ENCODE measurements around the gene TMEM115. TPM values are rescaled to one million over a fixed set of nuclear protein-coding genes. Genes with fewer than 3 reads are reported as not detected.

The TMEM115 gene
- total and polyA plus RNA-seq, 3 donors from 2014 or later, result 37.6 to 72.4 (median 63.2) TPM

- DNase-seq, result no peak
- Histone ChIP-seq H3K27ac (no peak overlapping the region), H3K4me1 (no peaks in the 10 kb centered on the region), H3K27me3 (no peaks in the 10 kb centered on the region), H3K36me3 (ENCODE audit: low read depth, missing control alignments) (no peaks in the 10 kb centered on the region), H3K4me3 (no peak overlapping the region), H3K9me3 (no peaks in the 10 kb centered on the region)
- no peak for TF ChIP-seq CTCF (IDR thresholded peaks at IDR 0.05)
- WGBS, 2 donors, result 52 to 56% methylated on average over 5 of the region's 5 CpGs
- intact Hi-C loops (cut with DNase I; ENCODE audit: low total_unique reads), result no loop called here
Observed at GRCh38 chr3:50401978-50402595, 42.8 kb upstream of the TMEM115 start.

- 94% methylated on average over 7 to 10 of the region's 10 CpGs for WGBS, 2 donors
- intact Hi-C loops (cut with DNase I; ENCODE audit: low total_unique reads), result no loop called here
Observed at GRCh38 chr3:50396502-50396901, 37.2 kb upstream of the TMEM115 start.

GRCh38 chr3:50395070-50395860 lies 35.9 kb upstream of the TMEM115 start:
- DNase-seq, result no peak
- Histone ChIP-seq H3K9me3 (no peaks in the 10 kb centered on the region), H3K4me1 (peaks cover 6% of the 10 kb centered on the region), H3K4me3 (no peak overlapping the region), H3K36me3 (ENCODE audit: low read depth, missing control alignments) (no peaks in the 10 kb centered on the region), H3K27ac (no peak overlapping the region), H3K27me3 (no peaks in the 10 kb centered on the region)
- 82 to 85% methylated on average over 7 to 10 of the region's 10 CpGs for WGBS, 2 donors
- intact Hi-C loops (cut with DNase I; ENCODE audit: low total_unique reads), result no loop called here
- TF ChIP-seq CTCF (IDR thresholded peaks at IDR 0.05), result no peak
- no peak for TF ChIP-seq POLR2A (IDR thresholded peaks at IDR 0.05)

More at GRCh38 chr3:50396502-50396901, 37.2 kb upstream of the TMEM115 start:
- no peaks in the 10 kb centered on the region for H3K4me1 ChIP-seq
- TF ChIP-seq CTCF (IDR thresholded peaks at IDR 0.05) (no peak), POLR2A (IDR thresholded peaks at IDR 0.05) (no peak)
- no peaks in the 10 kb centered on the region for H3K27me3 ChIP-seq
- no peaks in the 10 kb centered on the region for H3K36me3 ChIP-seq (ENCODE audit: low read depth, missing control alignments)
- no peak for DNase-seq
- no peaks in the 10 kb centered on the region for H3K9me3 ChIP-seq
- H3K4me3 ChIP-seq, result no peak overlapping the region
- H3K27ac ChIP-seq, result no peak overlapping the region

- intact Hi-C loops (cut with DNase I; ENCODE audit: low total_unique reads), result no loop called here
- DNase-seq, result no peak
- WGBS, 2 donors, result 80 to 82% methylated on average over 5 of the region's 5 CpGs
- TF ChIP-seq CTCF (IDR thresholded peaks at IDR 0.05), result no peak
- no peak for TF ChIP-seq POLR2A (IDR thresholded peaks at IDR 0.05)
- H3K27ac ChIP-seq, result no peak overlapping the region
- H3K9me3 ChIP-seq, result no peaks in the 10 kb centered on the region
- H3K4me3 ChIP-seq, result no peak overlapping the region
- H3K4me1 ChIP-seq, result peaks cover 6% of the 10 kb centered on the region
- H3K36me3 ChIP-seq (ENCODE audit: low read depth, missing control alignments), result no peaks in the 10 kb centered on the region
- no peaks in the 10 kb centered on the region for H3K27me3 ChIP-seq
Observed at GRCh38 chr3:50393061-50393460, 33.7 kb upstream of the TMEM115 start.
